Liver (tissue), 3 donors: ENCODE data around the gene ENTPD6.

Experiments
- RAD21 ChIP-seq, 2 donors: IDR thresholded peaks; 2 replicates each; pipeline ENCODE4 v1.6.1; 2016; ENCODE audit warnings: antibody characterized with exemption in 2 of 2, mild to moderate bottlenecking in 2 of 2
- TF ChIP-seq, protein P1 (sequence below): IDR thresholded peaks from 2 replicates; pipeline ENCODE4 v1.6.1; 2016; ENCODE audit warnings: antibody characterized with exemption
- TF ChIP-seq, protein P2 (sequence below): fragments of 150-350 bp; IDR thresholded peaks from 2 replicates; pipeline ENCODE4 v1.5.1; 2017; ENCODE audit warnings: improper control_type of control experiment, low read depth, low read length; ENCODE audit not compliant: missing input control
- donor health status: healthy.
- donor health status: healthy.

- no peak for TF ChIP-seq RAD21 (IDR thresholded peaks at IDR 0.05)
- TF ChIP-seq, protein P1, sequence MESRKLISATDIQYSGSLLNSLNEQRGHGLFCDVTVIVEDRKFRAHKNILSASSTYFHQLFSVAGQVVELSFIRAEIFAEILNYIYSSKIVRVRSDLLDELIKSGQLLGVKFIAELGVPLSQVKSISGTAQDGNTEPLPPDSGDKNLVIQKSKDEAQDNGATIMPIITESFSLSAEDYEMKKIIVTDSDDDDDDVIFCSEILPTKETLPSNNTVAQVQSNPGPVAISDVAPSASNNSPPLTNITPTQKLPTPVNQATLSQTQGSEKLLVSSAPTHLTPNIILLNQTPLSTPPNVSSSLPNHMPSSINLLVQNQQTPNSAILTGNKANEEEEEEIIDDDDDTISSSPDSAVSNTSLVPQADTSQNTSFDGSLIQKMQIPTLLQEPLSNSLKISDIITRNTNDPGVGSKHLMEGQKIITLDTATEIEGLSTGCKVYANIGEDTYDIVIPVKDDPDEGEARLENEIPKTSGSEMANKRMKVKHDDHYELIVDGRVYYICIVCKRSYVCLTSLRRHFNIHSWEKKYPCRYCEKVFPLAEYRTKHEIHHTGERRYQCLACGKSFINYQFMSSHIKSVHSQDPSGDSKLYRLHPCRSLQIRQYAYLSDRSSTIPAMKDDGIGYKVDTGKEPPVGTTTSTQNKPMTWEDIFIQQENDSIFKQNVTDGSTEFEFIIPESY: no peak
- TF ChIP-seq, protein P2, sequence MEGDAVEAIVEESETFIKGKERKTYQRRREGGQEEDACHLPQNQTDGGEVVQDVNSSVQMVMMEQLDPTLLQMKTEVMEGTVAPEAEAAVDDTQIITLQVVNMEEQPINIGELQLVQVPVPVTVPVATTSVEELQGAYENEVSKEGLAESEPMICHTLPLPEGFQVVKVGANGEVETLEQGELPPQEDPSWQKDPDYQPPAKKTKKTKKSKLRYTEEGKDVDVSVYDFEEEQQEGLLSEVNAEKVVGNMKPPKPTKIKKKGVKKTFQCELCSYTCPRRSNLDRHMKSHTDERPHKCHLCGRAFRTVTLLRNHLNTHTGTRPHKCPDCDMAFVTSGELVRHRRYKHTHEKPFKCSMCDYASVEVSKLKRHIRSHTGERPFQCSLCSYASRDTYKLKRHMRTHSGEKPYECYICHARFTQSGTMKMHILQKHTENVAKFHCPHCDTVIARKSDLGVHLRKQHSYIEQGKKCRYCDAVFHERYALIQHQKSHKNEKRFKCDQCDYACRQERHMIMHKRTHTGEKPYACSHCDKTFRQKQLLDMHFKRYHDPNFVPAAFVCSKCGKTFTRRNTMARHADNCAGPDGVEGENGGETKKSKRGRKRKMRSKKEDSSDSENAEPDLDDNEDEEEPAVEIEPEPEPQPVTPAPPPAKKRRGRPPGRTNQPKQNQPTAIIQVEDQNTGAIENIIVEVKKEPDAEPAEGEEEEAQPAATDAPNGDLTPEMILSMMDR: no peak
These were observed 27.7 kb downstream of the ENTPD6 start for GRCh38 chr20:25223179-25223661.
